Stimulated activated CD8-positive, alpha-beta memory T cell treated with anti-CD3 and anti-CD28 coated beads, Interleukin-2, amount 100 ng/mL, for 48 hours (primary cell): ENCODE measurements around the gene CHAD.
"Not testable (repeated sequence)": the region's sequence is repeated elsewhere in the genome, so short reads cannot be mapped to it uniquely, and the experiment has no call there.

ENCODE experiments used
- DNase-seq, 2 donors: peaks; one replicate each; pipeline ENCODE4 v3.0.0-alpha.2; 2020; ENCODE audit warnings: low read depth in 2 of 2

Gene CHAD

GRCh38 chr17:50493744-50494143 lies 25.1 kb upstream of the CHAD start:
- DNase-seq: no peak

GRCh38 chr17:50492214-50492613 lies 23.5 kb upstream of the CHAD start:
- DNase-seq: no peak

- DNase-seq: no peak
These were observed 22.8 kb upstream of the CHAD start for GRCh38 chr17:50491505-50491904.

- no peak for DNase-seq
These were observed 20.2 kb upstream of the CHAD start for GRCh38 chr17:50488880-50489279.

- no peak for DNase-seq
These were observed 18.8 kb upstream of the CHAD start for GRCh38 chr17:50487213-50488096.

- DNase-seq: no peak
These were observed 15.9 kb upstream of the CHAD start for GRCh38 chr17:50484386-50485155.

- no peak for DNase-seq
These were observed 14.6 kb upstream of the CHAD start for GRCh38 chr17:50483266-50483665.

GRCh38 chr17:50482516-50482915 lies 13.8 kb upstream of the CHAD start:
- DNase-seq: peak; percentile 67 to 69

GRCh38 chr17:50482110-50482509 lies 13.4 kb upstream of the CHAD start:
- DNase-seq: no peak

- DNase-seq: no peak
These were observed 13.0 kb upstream of the CHAD start for GRCh38 chr17:50481648-50482047.

GRCh38 chr17:50480854-50481490 lies 12.3 kb upstream of the CHAD start:
- DNase-seq: no peak

GRCh38 chr17:50480142-50480764 lies 11.6 kb upstream of the CHAD start:
- no peak for DNase-seq

GRCh38 chr17:50479522-50480141 lies 11.0 kb upstream of the CHAD start:
- peak; percentile 45 to 54 for DNase-seq

- peak; percentile 78 to 79 for DNase-seq
These were observed 10.0 kb upstream of the CHAD start, which contains the start of gene RSAD1 for GRCh38 chr17:50478391-50479381. TSS of gene RSAD1 (plus strand) at chr17:50478860. CDS start at chr17:50478885, 25 bp downstream.

- DNase-seq: no peak
These were observed 9.3 kb upstream of the CHAD start for GRCh38 chr17:50477976-50478375.

GRCh38 chr17:50476545-50477315 lies 8.1 kb upstream of the CHAD start:
- no peak for DNase-seq

- DNase-seq: not testable (repeated sequence)
These were observed 7.3 kb upstream of the CHAD start for GRCh38 chr17:50475775-50476544.

GRCh38 chr17:50475362-50475761 lies 6.7 kb upstream of the CHAD start:
- no peak for DNase-seq

- no peak for DNase-seq
These were observed 5.8 kb upstream of the CHAD start for GRCh38 chr17:50474523-50474922.
